HEK293 (cell line): Measurements from ENCODE around the gene UBE4A.

Source experiments
- CTCF ChIA-PET: fragments of 350-600 bp; formaldehyde crosslinking; extraction: SDS; loops from one replicate; lab custom pipeline; 2021; ENCODE audit warnings: antibody characterized with exemption; lab: Yijun Ruan, JAX
- POLR2A ChIA-PET: fragments of 300-600 bp; formaldehyde crosslinking; extraction: SDS; loops from one replicate; lab custom pipeline; 2020; ENCODE audit warnings: antibody characterized with exemption, inconsistent platforms; lab: Yijun Ruan, JAX
- H3K27ac ChIP-seq: fragments of 200-500 bp; sonication (Bioruptor generic); 2 replicates; pipeline ENCODE4 v1.5.1; 2014; ENCODE audit warnings: low read depth, low read length, control low read depth, inconsistent platforms; ENCODE audit errors: extremely low read depth
- H3K36me3 ChIP-seq, 2 experiments: fragments of 200-500 bp in 1 of 2; sonication (Bioruptor generic) in 1 of 2; 1 replicate in 1 of 2; 2 replicates in 1 of 2; pipeline ENCODE4 v1.5.1; 2014 to 2017; ENCODE audit warnings: inconsistent platforms in 2 of 2, low read length in 2 of 2; ENCODE audit not compliant: control insufficient read depth in 2 of 2, insufficient read depth in 1 of 2
- H3K4me1 ChIP-seq: fragments of 200-500 bp; sonication (Bioruptor generic); 2 replicates; pipeline ENCODE4 v1.5.1; 2014; ENCODE audit warnings: mild to moderate bottlenecking, low read length, inconsistent platforms; ENCODE audit not compliant: control insufficient read depth, insufficient read depth
- H3K4me3 ChIP-seq: 2 replicates; pipeline ENCODE4 v1.5.1; 2011; ENCODE audit warnings: low read depth, mild to moderate bottlenecking, control low read depth, low read length, moderate library complexity
- H3K9me3 ChIP-seq: fragments of 200-500 bp; sonication (Bioruptor generic); 2 replicates; pipeline ENCODE4 v1.5.1; 2014; ENCODE audit warnings: low read depth, low read length, inconsistent platforms; ENCODE audit not compliant: control insufficient read depth, insufficient read depth
- BCL11A ChIP-seq: fragments of 450-650 bp; formaldehyde crosslinking; IDR thresholded peaks from 2 replicates; pipeline ENCODE4 v1.5.1; 2016; ENCODE audit warnings: low read depth, missing biosample characterization, missing genetic modification characterization
- GLI4 ChIP-seq: fragments of 450-650 bp; formaldehyde crosslinking; IDR thresholded peaks from 2 replicates; pipeline ENCODE4 v1.5.1; 2016; ENCODE audit warnings: missing biosample characterization, missing genetic modification characterization
- KLF8 ChIP-seq: fragments of 450-650 bp; formaldehyde crosslinking; IDR thresholded peaks from 2 replicates; pipeline ENCODE4 v1.5.1; 2016; ENCODE audit warnings: missing biosample characterization, missing genetic modification characterization
- MEIS1 ChIP-seq: sonication (generic); formaldehyde crosslinking; IDR thresholded peaks from 2 replicates; pipeline ENCODE4 v1.8.1; 2022; ENCODE audit warnings: missing genetic modification reagents, mild to moderate bottlenecking, borderline replicate concordance
- PRDM1 ChIP-seq: fragments of 450-650 bp; formaldehyde crosslinking; IDR thresholded peaks from 2 replicates; pipeline ENCODE4; 2016; ENCODE audit warnings: missing biosample characterization, missing genetic modification characterization
- SP3 ChIP-seq: fragments of 450-650 bp; formaldehyde crosslinking; IDR thresholded peaks from 2 replicates; pipeline ENCODE4 v1.5.1; 2016; ENCODE audit warnings: missing biosample characterization, missing genetic modification characterization
- YY2 ChIP-seq: fragments of 450-650 bp; formaldehyde crosslinking; IDR thresholded peaks from 2 replicates; pipeline ENCODE4 v1.5.1; 2016; ENCODE audit warnings: missing biosample characterization, missing genetic modification characterization
- ZBTB21 ChIP-seq: fragments of 450-650 bp; formaldehyde crosslinking; IDR thresholded peaks from 2 replicates; pipeline ENCODE4 v1.5.1; 2017; ENCODE audit warnings: missing biosample characterization, missing genetic modification characterization
- ZBTB7A ChIP-seq: fragments of 450-650 bp; formaldehyde crosslinking; IDR thresholded peaks from 2 replicates; pipeline ENCODE4 v1.5.1; 2016; ENCODE audit warnings: low read depth, missing biosample characterization, missing genetic modification characterization
- ZFHX2 ChIP-seq: fragments of 450-650 bp; formaldehyde crosslinking; conservative IDR thresholded peaks from 2 replicates; pipeline ENCODE4 v1.5.1; 2016; ENCODE audit warnings: missing biosample characterization, missing genetic modification characterization
- ZNF16 ChIP-seq: fragments of 450-650 bp; formaldehyde crosslinking; IDR thresholded peaks from 2 replicates; pipeline ENCODE4 v1.5.1; 2016; ENCODE audit warnings: low read depth, missing biosample characterization, missing genetic modification characterization
- ZNF184 ChIP-seq: fragments of 450-650 bp; IDR thresholded peaks from 2 replicates; pipeline ENCODE4 v1.5.1; 2018; ENCODE audit warnings: missing biosample characterization, mild to moderate bottlenecking, missing genetic modification characterization
- ZNF221 ChIP-seq: fragments of 450-650 bp; formaldehyde crosslinking; IDR thresholded peaks from 2 replicates; pipeline ENCODE4 v1.5.1; 2017; ENCODE audit warnings: missing biosample characterization, missing genetic modification characterization, borderline replicate concordance
- ZNF24 ChIP-seq: fragments of 450-650 bp; formaldehyde crosslinking; IDR thresholded peaks from 2 replicates; pipeline ENCODE4 v1.5.1; 2016; ENCODE audit warnings: missing biosample characterization, missing genetic modification characterization
- ZNF311 ChIP-seq: fragments of 450-650 bp; formaldehyde crosslinking; IDR thresholded peaks from 2 replicates; pipeline ENCODE4 v1.5.1; 2017; ENCODE audit warnings: missing biosample characterization, missing genetic modification characterization, borderline replicate concordance
- ZNF394 ChIP-seq: fragments of 450-650 bp; formaldehyde crosslinking; IDR thresholded peaks from 2 replicates; pipeline ENCODE4 v1.5.1; 2016; ENCODE audit warnings: missing biosample characterization, missing genetic modification characterization, mild to moderate bottlenecking, moderate library complexity, borderline replicate concordance
- ZNF433 ChIP-seq: fragments of 450-650 bp; formaldehyde crosslinking; IDR thresholded peaks from 2 replicates; pipeline ENCODE4 v1.5.1; 2016; ENCODE audit warnings: missing biosample characterization, missing genetic modification characterization, low read depth
- ZNF548 ChIP-seq: fragments of 450-650 bp; formaldehyde crosslinking; IDR thresholded peaks from 2 replicates; pipeline ENCODE4 v1.5.1; 2016; ENCODE audit warnings: missing biosample characterization, missing genetic modification characterization
- ZNF596 ChIP-seq: fragments of 450-650 bp; IDR thresholded peaks from 2 replicates; pipeline ENCODE4 v1.5.0; 2018; ENCODE audit warnings: missing biosample characterization, mild to moderate bottlenecking, missing genetic modification characterization, moderate library complexity
- ZNF747 ChIP-seq: fragments of 450-650 bp; formaldehyde crosslinking; IDR thresholded peaks from 2 replicates; pipeline ENCODE4 v1.5.1; 2016; ENCODE audit warnings: missing biosample characterization, missing genetic modification characterization
- ZNF791 ChIP-seq: fragments of 450-650 bp; formaldehyde crosslinking; IDR thresholded peaks from 2 replicates; pipeline ENCODE4 v1.5.1; 2016; ENCODE audit warnings: missing biosample characterization, missing genetic modification characterization
- ZSCAN23 ChIP-seq: fragments of 450-650 bp; formaldehyde crosslinking; IDR thresholded peaks from 2 replicates; pipeline ENCODE4 v1.5.1; 2016; ENCODE audit warnings: missing biosample characterization, missing genetic modification characterization
- TF ChIP-seq, protein P1 (sequence below): fragments of 450-650 bp; formaldehyde crosslinking; IDR thresholded peaks from 2 replicates; pipeline ENCODE4 v1.5.1; 2016; ENCODE audit warnings: missing biosample characterization, missing genetic modification characterization
- TF ChIP-seq, protein P2 (sequence below): fragments of 450-650 bp; formaldehyde crosslinking; IDR thresholded peaks from 2 replicates; pipeline ENCODE4 v1.5.1; 2016; ENCODE audit warnings: missing biosample characterization, missing genetic modification characterization
- TF ChIP-seq, protein P3 (sequence below): fragments of 450-650 bp; formaldehyde crosslinking; IDR thresholded peaks from 2 replicates; pipeline ENCODE4 v1.5.1; 2016; ENCODE audit warnings: missing biosample characterization, missing genetic modification characterization
- TF ChIP-seq, protein P4 (sequence below): fragments of 450-650 bp; formaldehyde crosslinking; optimal IDR thresholded peaks from 2 replicates; pipeline ENCODE3; 2016; ENCODE audit warnings: missing biosample characterization, mild to moderate bottlenecking, missing genetic modification characterization

UBE4A gene

DNA sequence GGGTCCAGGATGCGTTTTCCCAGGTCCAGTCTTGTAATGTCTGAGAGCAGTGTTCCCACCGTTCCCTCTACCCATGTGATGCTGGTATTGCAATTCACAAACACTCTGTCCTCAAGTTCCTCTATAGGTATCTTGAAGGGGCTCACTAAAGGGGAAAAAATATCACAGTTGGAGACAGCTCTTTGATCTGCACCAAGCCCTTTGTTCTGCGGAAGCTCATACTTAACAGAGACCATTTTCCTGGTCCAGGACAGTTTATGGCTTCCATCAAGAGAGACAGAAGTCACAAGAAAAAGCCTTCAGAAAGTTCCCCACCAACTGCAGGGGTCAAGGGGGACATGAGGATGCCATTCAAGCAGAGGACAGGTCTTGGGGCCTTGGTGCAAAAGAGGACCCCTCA lies 19.0 kb upstream of the UBE4A start (continued):
- TF ChIP-seq, protein P1, sequence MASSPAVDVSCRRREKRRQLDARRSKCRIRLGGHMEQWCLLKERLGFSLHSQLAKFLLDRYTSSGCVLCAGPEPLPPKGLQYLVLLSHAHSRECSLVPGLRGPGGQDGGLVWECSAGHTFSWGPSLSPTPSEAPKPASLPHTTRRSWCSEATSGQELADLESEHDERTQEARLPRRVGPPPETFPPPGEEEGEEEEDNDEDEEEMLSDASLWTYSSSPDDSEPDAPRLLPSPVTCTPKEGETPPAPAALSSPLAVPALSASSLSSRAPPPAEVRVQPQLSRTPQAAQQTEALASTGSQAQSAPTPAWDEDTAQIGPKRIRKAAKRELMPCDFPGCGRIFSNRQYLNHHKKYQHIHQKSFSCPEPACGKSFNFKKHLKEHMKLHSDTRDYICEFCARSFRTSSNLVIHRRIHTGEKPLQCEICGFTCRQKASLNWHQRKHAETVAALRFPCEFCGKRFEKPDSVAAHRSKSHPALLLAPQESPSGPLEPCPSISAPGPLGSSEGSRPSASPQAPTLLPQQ (tag by site-specific recombination), result no peak
- TF ChIP-seq ZNF433, result no peak
- TF ChIP-seq ZBTB7A (tag by site-specific recombination), result no peak
- no peak for TF ChIP-seq GLI4 (tag by site-specific recombination)
- TF ChIP-seq YY2 (tag by site-specific recombination), result no peak
- TF ChIP-seq ZNF548 (tag by site-specific recombination), result no peak
- no peak for TF ChIP-seq SP3
- no peak for TF ChIP-seq ZNF184 (tag by site-specific recombination)
- no peak for TF ChIP-seq ZSCAN23
- no peak for TF ChIP-seq ZBTB21 (tag by site-specific recombination)
- no peak for TF ChIP-seq ZNF596 (tag by site-specific recombination)
- TF ChIP-seq ZNF747 (tag by site-specific recombination), result no peak

DNA sequence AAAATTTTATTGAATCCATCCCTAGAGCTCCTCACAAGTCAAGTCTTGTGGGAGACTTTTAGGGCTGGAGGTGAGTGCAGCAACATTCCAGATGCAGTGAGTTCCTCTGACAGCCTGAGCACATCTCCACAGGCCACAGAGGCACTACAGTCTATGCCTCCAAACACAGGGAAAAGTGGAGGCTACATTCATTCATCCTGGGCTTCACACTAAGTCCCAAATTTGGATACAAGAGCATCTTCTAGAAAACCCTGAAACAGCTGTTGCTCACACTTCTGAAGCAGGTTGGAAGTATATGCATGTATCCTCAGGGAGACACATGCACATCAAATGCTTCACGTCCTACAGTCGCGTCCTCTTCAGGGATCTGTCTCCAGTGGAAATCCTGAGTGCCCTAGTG lies 18.1 kb upstream of the UBE4A start:
- H3K4me3 ChIP-seq, result no peak overlapping the region
- H3K9me3 ChIP-seq, result no peaks in the 10 kb centered on the region
- ChIA-PET CTCF (interaction anchor here (0.6 to 1.0 kb wide), 3 partner anchors 12 to 915 kb away, joined by 4 read pairs; no protein-coding TSS in a partner anchor), POLR2A (no interaction called here)
- H3K27ac ChIP-seq, result no peak overlapping the region
- H3K4me1 ChIP-seq, result no peaks in the 10 kb centered on the region
- H3K36me3 ChIP-seq, result no peaks in the 10 kb centered on the region
- TF ChIP-seq ZNF394 (tag by site-specific recombination), result no peak
- TF ChIP-seq ZFHX2 (tag by site-specific recombination), result no peak
- TF ChIP-seq, protein P2, sequence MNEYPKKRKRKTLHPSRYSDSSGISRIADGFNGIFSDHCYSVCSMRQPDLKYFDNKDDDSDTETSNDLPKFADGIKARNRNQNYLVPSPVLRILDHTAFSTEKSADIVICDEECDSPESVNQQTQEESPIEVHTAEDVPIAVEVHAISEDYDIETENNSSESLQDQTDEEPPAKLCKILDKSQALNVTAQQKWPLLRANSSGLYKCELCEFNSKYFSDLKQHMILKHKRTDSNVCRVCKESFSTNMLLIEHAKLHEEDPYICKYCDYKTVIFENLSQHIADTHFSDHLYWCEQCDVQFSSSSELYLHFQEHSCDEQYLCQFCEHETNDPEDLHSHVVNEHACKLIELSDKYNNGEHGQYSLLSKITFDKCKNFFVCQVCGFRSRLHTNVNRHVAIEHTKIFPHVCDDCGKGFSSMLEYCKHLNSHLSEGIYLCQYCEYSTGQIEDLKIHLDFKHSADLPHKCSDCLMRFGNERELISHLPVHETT (tag by site-specific recombination), result no peak
- no peak for TF ChIP-seq KLF8 (tag by site-specific recombination)
- no peak for TF ChIP-seq ZNF791 (tag by site-specific recombination)
- TF ChIP-seq, protein P3, sequence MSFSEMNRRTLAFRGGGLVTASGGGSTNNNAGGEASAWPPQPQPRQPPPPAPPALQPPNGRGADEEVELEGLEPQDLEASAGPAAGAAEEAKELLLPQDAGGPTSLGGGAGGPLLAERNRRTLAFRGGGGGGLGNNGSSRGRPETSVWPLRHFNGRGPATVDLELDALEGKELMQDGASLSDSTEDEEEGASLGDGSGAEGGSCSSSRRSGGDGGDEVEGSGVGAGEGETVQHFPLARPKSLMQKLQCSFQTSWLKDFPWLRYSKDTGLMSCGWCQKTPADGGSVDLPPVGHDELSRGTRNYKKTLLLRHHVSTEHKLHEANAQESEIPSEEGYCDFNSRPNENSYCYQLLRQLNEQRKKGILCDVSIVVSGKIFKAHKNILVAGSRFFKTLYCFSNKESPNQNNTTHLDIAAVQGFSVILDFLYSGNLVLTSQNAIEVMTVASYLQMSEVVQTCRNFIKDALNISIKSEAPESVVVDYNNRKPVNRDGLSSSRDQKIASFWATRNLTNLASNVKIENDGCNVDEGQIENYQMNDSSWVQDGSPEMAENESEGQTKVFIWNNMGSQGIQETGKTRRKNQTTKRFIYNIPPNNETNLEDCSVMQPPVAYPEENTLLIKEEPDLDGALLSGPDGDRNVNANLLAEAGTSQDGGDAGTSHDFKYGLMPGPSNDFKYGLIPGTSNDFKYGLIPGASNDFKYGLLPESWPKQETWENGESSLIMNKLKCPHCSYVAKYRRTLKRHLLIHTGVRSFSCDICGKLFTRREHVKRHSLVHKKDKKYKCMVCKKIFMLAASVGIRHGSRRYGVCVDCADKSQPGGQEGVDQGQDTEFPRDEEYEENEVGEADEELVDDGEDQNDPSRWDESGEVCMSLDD, result no peak
- no peak for TF ChIP-seq ZNF24
- TF ChIP-seq PRDM1 (tag by site-specific recombination), result no peak

DNA sequence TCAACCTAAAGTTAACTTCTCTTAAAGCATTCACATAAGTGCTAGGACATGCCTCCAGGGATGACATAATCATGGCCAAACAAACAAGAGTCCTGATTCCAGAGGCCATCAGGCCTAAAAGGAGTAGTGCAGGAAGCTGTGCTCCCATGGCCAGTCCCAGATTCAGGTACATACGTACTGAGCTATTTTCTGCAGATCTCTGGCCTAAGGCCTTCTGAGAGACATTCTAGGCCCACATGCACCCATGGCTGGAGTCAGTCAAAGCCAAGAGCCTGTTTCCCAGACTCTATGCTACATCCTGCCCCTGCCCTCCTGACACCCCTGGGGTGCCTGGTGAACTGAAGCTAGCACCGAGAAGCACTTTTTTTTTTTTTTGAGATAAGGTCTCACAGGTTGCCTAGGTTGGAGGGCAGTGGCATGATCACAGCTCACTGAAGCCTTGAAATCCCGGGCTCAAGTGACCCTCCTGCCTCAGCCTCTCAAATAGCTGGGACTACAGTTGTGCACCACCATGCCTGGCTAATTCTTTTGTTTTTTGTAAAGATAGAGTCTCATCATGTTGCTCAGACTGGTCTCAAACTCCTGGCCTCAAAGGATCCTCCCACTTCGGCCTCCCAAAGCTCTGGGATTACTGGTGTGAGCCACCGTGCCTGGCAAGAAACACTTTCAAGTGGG lies 17.4 kb upstream of the UBE4A start:
- TF ChIP-seq ZNF16 (tag by site-specific recombination) (no peak), ZNF311 (tag by site-specific recombination) (no peak), BCL11A (tag by site-specific recombination) (no peak), MEIS1 (CRISPR knock-in tag) (no peak), ZNF221 (tag by site-specific recombination) (no peak)
- TF ChIP-seq, protein P4, sequence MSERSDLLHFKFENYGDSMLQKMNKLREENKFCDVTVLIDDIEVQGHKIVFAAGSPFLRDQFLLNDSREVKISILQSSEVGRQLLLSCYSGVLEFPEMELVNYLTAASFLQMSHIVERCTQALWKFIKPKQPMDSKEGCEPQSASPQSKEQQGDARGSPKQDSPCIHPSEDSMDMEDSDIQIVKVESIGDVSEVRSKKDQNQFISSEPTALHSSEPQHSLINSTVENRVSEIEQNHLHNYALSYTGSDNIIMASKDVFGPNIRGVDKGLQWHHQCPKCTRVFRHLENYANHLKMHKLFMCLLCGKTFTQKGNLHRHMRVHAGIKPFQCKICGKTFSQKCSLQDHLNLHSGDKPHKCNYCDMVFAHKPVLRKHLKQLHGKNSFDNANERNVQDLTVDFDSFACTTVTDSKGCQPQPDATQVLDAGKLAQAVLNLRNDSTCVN (tag by site-specific recombination), result no peak
- ChIA-PET POLR2A (no interaction called here), CTCF (interaction anchor here (0.6 to 1.4 kb wide), 3 partner anchors 33 to 916 kb away, joined by 3 to 7 read pairs (median 4); no protein-coding TSS in a partner anchor)
- Histone ChIP-seq H3K4me3 (no peak overlapping the region), H3K27ac (no peak overlapping the region), H3K9me3 (no peaks in the 10 kb centered on the region), H3K36me3 (no peaks in the 10 kb centered on the region), H3K4me1 (no peaks in the 10 kb centered on the region)
